ENCODE data around the gene MDFI. TPM values are rescaled to one million over a fixed set of nuclear protein-coding genes. Genes with fewer than 3 reads are reported as not detected.

Gene MDFI
- total RNA-seq, 1 donor from 2014 or later, result 29.5 TPM

DNA sequence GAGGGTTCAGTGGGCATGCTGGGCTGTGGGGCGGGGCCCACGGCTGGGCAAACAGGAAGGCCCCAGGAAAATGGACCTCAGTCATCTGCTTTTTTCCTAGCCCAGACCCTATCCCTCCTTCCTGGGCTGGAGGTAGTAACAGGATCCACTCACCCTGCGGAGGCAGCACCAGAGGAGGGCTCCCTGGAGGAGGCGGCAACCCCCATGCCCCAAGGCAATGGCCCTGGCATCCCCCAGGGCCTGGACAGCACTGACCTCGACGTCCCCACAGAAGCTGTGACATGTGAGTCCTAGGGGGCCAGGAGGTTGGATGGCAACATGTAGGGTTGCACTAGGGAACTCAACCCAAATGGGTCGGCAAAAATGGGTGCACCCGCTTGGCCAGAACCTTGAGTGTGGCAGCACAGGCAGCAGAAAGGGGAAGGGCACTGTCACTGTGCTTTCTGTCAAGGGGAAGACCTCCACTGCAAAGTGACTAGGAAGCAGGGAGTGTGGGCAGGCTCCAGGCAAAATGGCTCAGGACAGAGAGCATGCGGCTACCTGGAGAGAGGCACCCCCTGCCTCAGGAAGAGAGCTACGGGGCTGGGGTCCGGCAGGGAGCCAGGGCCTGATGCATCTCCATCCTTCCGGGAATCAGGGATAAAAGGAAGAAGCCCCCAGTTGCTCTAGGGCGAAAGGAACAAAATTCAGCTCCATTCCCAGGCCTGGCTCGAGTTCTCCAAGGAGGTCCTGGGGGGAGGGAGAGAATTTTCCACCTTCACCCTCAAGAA, 7.9 kb downstream of the MDFI start:
- Histone ChIP-seq H3K27me3 (peaks cover 2% of the 10 kb centered on the region), H3K36me3 (no peaks in the 10 kb centered on the region), H3F3A (ENCODE audit: low read depth) (peaks cover 21% of the 10 kb centered on the region), H3K79me2 (ENCODE audit: low read depth) (peaks cover 4% of the 10 kb centered on the region), H2AFZ (replicated peaks) (no peak overlapping the region), H3K4me2 (peak overlapping the region; percentile 75), H3K9me3 (ENCODE audit: low read depth) (no peaks in the 10 kb centered on the region), H3K4me1 (peaks cover 34% of the 10 kb centered on the region), H3K27ac (no peak overlapping the region), H3K4me3 (no peak overlapping the region), H4K20me1 (ENCODE audit: low read depth) (peaks cover 51% of the 10 kb centered on the region), H3K9ac (no peak overlapping the region)
- peaks cover 33% of the 10 kb centered on the region for H3K36me3 Mint-ChIP-seq
- no peak for DNase-seq (ENCODE audit: low spot score)
- H3K27me3 Mint-ChIP-seq (ENCODE audit: insufficient read depth, low read depth), result peaks cover 13% of the 10 kb centered on the region
- H3K9me3 Mint-ChIP-seq, result no peaks in the 10 kb centered on the region
- no peak overlapping the region for H3K27ac Mint-ChIP-seq
- H3K4me1 Mint-ChIP-seq, result peaks cover 47% of the 10 kb centered on the region
- no peak overlapping the region for H3K4me3 Mint-ChIP-seq
- no peak for TF ChIP-seq EZH2 (IDR thresholded peaks at IDR 0.05)
- TF ChIP-seq, protein P1, sequence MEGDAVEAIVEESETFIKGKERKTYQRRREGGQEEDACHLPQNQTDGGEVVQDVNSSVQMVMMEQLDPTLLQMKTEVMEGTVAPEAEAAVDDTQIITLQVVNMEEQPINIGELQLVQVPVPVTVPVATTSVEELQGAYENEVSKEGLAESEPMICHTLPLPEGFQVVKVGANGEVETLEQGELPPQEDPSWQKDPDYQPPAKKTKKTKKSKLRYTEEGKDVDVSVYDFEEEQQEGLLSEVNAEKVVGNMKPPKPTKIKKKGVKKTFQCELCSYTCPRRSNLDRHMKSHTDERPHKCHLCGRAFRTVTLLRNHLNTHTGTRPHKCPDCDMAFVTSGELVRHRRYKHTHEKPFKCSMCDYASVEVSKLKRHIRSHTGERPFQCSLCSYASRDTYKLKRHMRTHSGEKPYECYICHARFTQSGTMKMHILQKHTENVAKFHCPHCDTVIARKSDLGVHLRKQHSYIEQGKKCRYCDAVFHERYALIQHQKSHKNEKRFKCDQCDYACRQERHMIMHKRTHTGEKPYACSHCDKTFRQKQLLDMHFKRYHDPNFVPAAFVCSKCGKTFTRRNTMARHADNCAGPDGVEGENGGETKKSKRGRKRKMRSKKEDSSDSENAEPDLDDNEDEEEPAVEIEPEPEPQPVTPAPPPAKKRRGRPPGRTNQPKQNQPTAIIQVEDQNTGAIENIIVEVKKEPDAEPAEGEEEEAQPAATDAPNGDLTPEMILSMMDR (IDR thresholded peaks at IDR 0.05), result no peak
- TF ChIP-seq EZH2phosphoT487 (IDR thresholded peaks at IDR 0.05), result no peak

DNA sequence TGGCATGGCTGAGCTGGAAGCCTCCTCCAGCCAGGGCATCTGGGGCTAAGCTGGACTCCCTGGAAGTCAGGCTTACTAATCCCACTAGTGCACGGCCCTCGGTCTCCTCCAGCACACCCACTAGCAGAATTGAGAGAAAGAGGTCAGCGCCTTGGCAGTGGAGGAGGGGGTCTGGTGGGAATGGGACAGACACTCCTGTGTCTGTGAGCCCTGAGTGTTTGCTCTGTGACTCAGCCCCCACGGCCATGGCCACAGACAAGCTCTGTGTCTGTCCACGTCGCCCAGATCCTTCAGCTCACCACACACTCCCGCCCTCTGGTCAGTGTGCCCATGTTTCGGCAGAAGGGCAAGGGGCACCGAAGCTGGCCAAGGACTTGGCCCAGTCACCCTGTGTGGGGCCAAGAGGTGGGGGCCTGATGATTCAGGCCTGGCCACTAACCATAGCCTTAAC, 8.8 kb downstream of the MDFI start:
- H3K9ac ChIP-seq, result no peak overlapping the region
- no peak overlapping the region for H3K4me3 Mint-ChIP-seq
- H3K27ac ChIP-seq, result no peak overlapping the region
- H2AFZ ChIP-seq (replicated peaks), result no peak overlapping the region
- peaks cover 45% of the 10 kb centered on the region for H4K20me1 ChIP-seq (ENCODE audit: low read depth)
- H3K4me1 Mint-ChIP-seq, result peaks cover 42% of the 10 kb centered on the region
- H3K27me3 Mint-ChIP-seq (ENCODE audit: insufficient read depth, low read depth), result peaks cover 11% of the 10 kb centered on the region
- DNase-seq (ENCODE audit: low spot score), result no peak
- no peaks in the 10 kb centered on the region for H3K79me2 ChIP-seq (ENCODE audit: low read depth)
- TF ChIP-seq EZH2phosphoT487 (IDR thresholded peaks at IDR 0.05) (no peak), EZH2 (IDR thresholded peaks at IDR 0.05) (no peak)
- TF ChIP-seq, protein P1 (IDR thresholded peaks at IDR 0.05), result no peak
- no peaks in the 10 kb centered on the region for H3K27me3 ChIP-seq
- no peaks in the 10 kb centered on the region for H3K9me3 ChIP-seq (ENCODE audit: low read depth)
- H3K4me3 ChIP-seq, result no peak overlapping the region
- H3K4me2 ChIP-seq, result no peak overlapping the region
- no peaks in the 10 kb centered on the region for H3K9me3 Mint-ChIP-seq
- H3K4me1 ChIP-seq, result peaks cover 34% of the 10 kb centered on the region
- peaks cover 21% of the 10 kb centered on the region for H3F3A ChIP-seq (ENCODE audit: low read depth)
- no peaks in the 10 kb centered on the region for H3K36me3 ChIP-seq
- H3K27ac Mint-ChIP-seq, result no peak overlapping the region
- peaks cover 33% of the 10 kb centered on the region for H3K36me3 Mint-ChIP-seq

DNA sequence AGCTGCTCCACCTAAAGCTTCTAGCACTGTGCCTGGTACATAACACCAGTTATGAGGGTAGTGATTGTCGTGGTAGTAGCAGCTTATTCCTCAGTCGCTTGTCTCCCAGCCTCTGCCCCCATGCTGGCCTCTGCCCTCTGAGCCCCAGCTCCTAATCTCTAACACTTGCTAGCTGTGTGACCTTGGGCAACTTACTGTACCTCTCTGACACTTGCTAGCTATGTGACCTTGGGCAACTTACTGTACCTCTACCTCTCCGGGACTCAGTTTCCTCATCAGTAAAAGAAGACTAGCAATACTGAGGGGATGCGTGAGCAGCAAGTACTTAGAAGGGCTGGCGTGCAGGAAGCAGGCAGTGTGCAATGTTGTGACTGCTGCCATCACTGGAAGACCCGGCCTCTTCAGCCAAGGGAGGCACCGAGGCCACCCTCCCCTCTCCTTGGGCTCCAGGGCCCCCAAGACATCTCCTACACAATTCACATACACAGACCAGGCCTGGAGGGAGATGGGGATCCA, 9.9 kb downstream of the MDFI start:
- Mint-ChIP-seq H3K27me3 (ENCODE audit: insufficient read depth, low read depth) (peaks cover 13% of the 10 kb centered on the region), H3K36me3 (peaks cover 29% of the 10 kb centered on the region), H3K27ac (no peak overlapping the region), H3K4me3 (no peak overlapping the region), H3K4me1 (peaks cover 34% of the 10 kb centered on the region), H3K9me3 (no peaks in the 10 kb centered on the region)
- H3K79me2 ChIP-seq (ENCODE audit: low read depth), result no peaks in the 10 kb centered on the region
- H3K9ac ChIP-seq, result no peak overlapping the region
- no peaks in the 10 kb centered on the region for H3K9me3 ChIP-seq (ENCODE audit: low read depth)
- H4K20me1 ChIP-seq (ENCODE audit: low read depth), result peaks cover 34% of the 10 kb centered on the region
- H3K4me3 ChIP-seq, result no peak overlapping the region
- peaks cover 27% of the 10 kb centered on the region for H3K4me1 ChIP-seq
- no peak for TF ChIP-seq EZH2phosphoT487 (IDR thresholded peaks at IDR 0.05)
- no peak for TF ChIP-seq EZH2 (IDR thresholded peaks at IDR 0.05)
- peaks cover 21% of the 10 kb centered on the region for H3F3A ChIP-seq (ENCODE audit: low read depth)
- H3K27ac ChIP-seq, result no peak overlapping the region
- no peaks in the 10 kb centered on the region for H3K36me3 ChIP-seq
- no peak overlapping the region for H2AFZ ChIP-seq (replicated peaks)
- no peak for DNase-seq (ENCODE audit: low spot score)
- H3K4me2 ChIP-seq, result no peak overlapping the region
- no peaks in the 10 kb centered on the region for H3K27me3 ChIP-seq

DNA sequence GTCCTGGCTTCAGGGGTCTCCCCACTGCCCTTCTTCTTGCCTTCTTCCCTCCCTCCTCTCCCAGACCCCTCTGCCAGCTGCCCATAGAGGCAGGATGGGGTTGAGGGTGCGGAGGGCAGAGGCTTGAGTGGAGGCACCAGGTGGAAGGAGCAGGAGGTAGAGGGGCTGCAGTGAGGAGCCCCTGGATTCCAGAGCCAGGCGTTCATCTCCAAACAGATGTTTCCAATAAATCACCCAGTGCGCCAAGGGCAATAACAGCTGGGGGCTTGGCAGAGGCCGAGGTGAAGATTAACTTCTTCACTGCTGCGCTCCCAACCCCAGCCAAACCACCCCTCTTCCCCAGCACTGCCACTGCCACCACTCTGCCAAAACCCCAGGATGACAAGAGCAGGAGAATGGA, 10.7 kb downstream of the MDFI start:
- H3K4me3 Mint-ChIP-seq, result no peak overlapping the region
- peaks cover 27% of the 10 kb centered on the region for H3K4me1 Mint-ChIP-seq
- H3K9me3 Mint-ChIP-seq, result no peaks in the 10 kb centered on the region
- no peak for DNase-seq (ENCODE audit: low spot score)
- H3K27me3 Mint-ChIP-seq (ENCODE audit: insufficient read depth, low read depth), result peaks cover 13% of the 10 kb centered on the region
- TF ChIP-seq EZH2phosphoT487 (IDR thresholded peaks at IDR 0.05) (no peak), EZH2 (IDR thresholded peaks at IDR 0.05) (no peak)
- TF ChIP-seq, protein P1 (IDR thresholded peaks at IDR 0.05), result no peak
- no peak overlapping the region for H3K9ac ChIP-seq
- no peak overlapping the region for H2AFZ ChIP-seq (replicated peaks)
- H3K27me3 ChIP-seq, result no peaks in the 10 kb centered on the region
- no peaks in the 10 kb centered on the region for H3K79me2 ChIP-seq (ENCODE audit: low read depth)
- peaks cover 28% of the 10 kb centered on the region for H3K36me3 Mint-ChIP-seq
- peaks cover 26% of the 10 kb centered on the region for H4K20me1 ChIP-seq (ENCODE audit: low read depth)
- H3K4me1 ChIP-seq, result peaks cover 20% of the 10 kb centered on the region
- H3K4me2 ChIP-seq, result no peak overlapping the region
- peaks cover 16% of the 10 kb centered on the region for H3F3A ChIP-seq (ENCODE audit: low read depth)
- H3K9me3 ChIP-seq (ENCODE audit: low read depth), result no peaks in the 10 kb centered on the region
- H3K36me3 ChIP-seq, result no peaks in the 10 kb centered on the region
- H3K27ac ChIP-seq, result no peak overlapping the region
- H3K4me3 ChIP-seq, result no peak overlapping the region
- H3K27ac Mint-ChIP-seq, result no peak overlapping the region

Data from neural progenitor cell (in vitro differentiated cells).